DND-41 (cell line): ENCODE results near the gene PIEZO2.

ENCODE experiments used
- CTCF ChIP-seq: IDR thresholded peaks from 2 replicates; pipeline ENCODE4 v1.5.1; 2012; ENCODE audit warnings: borderline replicate concordance, low read length, moderate library complexity, mild to moderate bottlenecking; ENCODE audit not compliant: poor library complexity, severe bottlenecking; ENCODE audit errors: extremely low read depth
- EZH2 ChIP-seq: IDR thresholded peaks from 3 replicates; pipeline ENCODE4 v1.6.1; 2012; ENCODE audit warnings: borderline replicate concordance, low read depth, mild to moderate bottlenecking, moderate library complexity, low read length, inconsistent platforms; ENCODE audit not compliant: severe bottlenecking

- TF ChIP-seq CTCF (no peak), EZH2 (no peak)
Measured at GRCh38 chr18:10690366-10690765, 459.0 kb downstream of the PIEZO2 start.
